Measurements from ENCODE around the gene EML6. TPM values are rescaled to one million over a fixed set of nuclear protein-coding genes. Genes with fewer than 3 reads are reported as not detected.

EML6 gene
- total RNA-seq, 1 donor from 2014 or later: 0.39 TPM

GRCh38 chr2:54791831-54792230, 68.4 kb downstream of the EML6 start:
- Histone ChIP-seq H3K4me2 (no peak overlapping the region), H3K4me1 (no peaks in the 10 kb centered on the region), H3F3A (ENCODE audit: low read depth) (no peaks in the 10 kb centered on the region), H3K9ac (no peak overlapping the region), H3K79me2 (ENCODE audit: low read depth) (no peaks in the 10 kb centered on the region), H3K27me3 (no peaks in the 10 kb centered on the region), H4K20me1 (ENCODE audit: low read depth) (no peaks in the 10 kb centered on the region), H2AFZ (replicated peaks) (no peak overlapping the region), H3K27ac (no peak overlapping the region), H3K36me3 (no peaks in the 10 kb centered on the region), H3K9me3 (ENCODE audit: low read depth) (no peaks in the 10 kb centered on the region), H3K4me3 (no peak overlapping the region)
- TF ChIP-seq EZH2 (IDR thresholded peaks at IDR 0.05): no peak
- no peak for TF ChIP-seq CTCF (IDR thresholded peaks at IDR 0.05)
- TF ChIP-seq EZH2phosphoT487 (IDR thresholded peaks at IDR 0.05): no peak
- Mint-ChIP-seq H3K4me1 (peaks cover 7% of the 10 kb centered on the region), H3K27ac (no peak overlapping the region), H3K4me3 (no peak overlapping the region), H3K36me3 (no peaks in the 10 kb centered on the region), H3K27me3 (ENCODE audit: insufficient read depth, low read depth) (peaks cover 3% of the 10 kb centered on the region), H3K9me3 (peaks cover 1% of the 10 kb centered on the region)
- no peak for DNase-seq (ENCODE audit: low spot score)

GRCh38 chr2:54797307-54797706, 73.8 kb downstream of the EML6 start:
- no peaks in the 10 kb centered on the region for H3K36me3 ChIP-seq
- H3K27ac Mint-ChIP-seq: no peak overlapping the region

GRCh38 chr2:54801352-54801751, 77.9 kb downstream of the EML6 start:
- no peak for TF ChIP-seq EZH2 (IDR thresholded peaks at IDR 0.05)
- no peak for TF ChIP-seq EZH2phosphoT487 (IDR thresholded peaks at IDR 0.05)
- TF ChIP-seq CTCF (IDR thresholded peaks at IDR 0.05): no peak
- no peaks in the 10 kb centered on the region for H4K20me1 ChIP-seq (ENCODE audit: low read depth)
- no peaks in the 10 kb centered on the region for H3K4me1 ChIP-seq
- Mint-ChIP-seq H3K9me3 (no peaks in the 10 kb centered on the region), H3K36me3 (no peaks in the 10 kb centered on the region), H3K4me3 (no peak overlapping the region), H3K27ac (no peak overlapping the region), H3K4me1 (peaks cover 7% of the 10 kb centered on the region), H3K27me3 (ENCODE audit: insufficient read depth, low read depth) (no peaks in the 10 kb centered on the region)
- no peaks in the 10 kb centered on the region for H3K27me3 ChIP-seq
- peaks cover 5% of the 10 kb centered on the region for H3K9me3 ChIP-seq (ENCODE audit: low read depth)
- H3F3A ChIP-seq (ENCODE audit: low read depth): no peaks in the 10 kb centered on the region
- no peaks in the 10 kb centered on the region for H3K36me3 ChIP-seq
- H2AFZ ChIP-seq (replicated peaks): no peak overlapping the region
- no peak overlapping the region for H3K27ac ChIP-seq
- DNase-seq (ENCODE audit: low spot score): no peak
- no peak overlapping the region for H3K4me2 ChIP-seq
- no peaks in the 10 kb centered on the region for H3K79me2 ChIP-seq (ENCODE audit: low read depth)
- H3K9ac ChIP-seq: no peak overlapping the region
- H3K4me3 ChIP-seq: no peak overlapping the region

More at GRCh38 chr2:54797307-54797706, 73.8 kb downstream of the EML6 start:
- Histone ChIP-seq H4K20me1 (ENCODE audit: low read depth) (no peaks in the 10 kb centered on the region), H3K27me3 (no peaks in the 10 kb centered on the region), H3K9ac (no peak overlapping the region), H2AFZ (replicated peaks) (no peak overlapping the region), H3K9me3 (ENCODE audit: low read depth) (no peaks in the 10 kb centered on the region), H3K79me2 (ENCODE audit: low read depth) (no peaks in the 10 kb centered on the region), H3K4me1 (no peaks in the 10 kb centered on the region), H3K27ac (no peak overlapping the region), H3K4me3 (no peak overlapping the region), H3K4me2 (no peak overlapping the region), H3F3A (ENCODE audit: low read depth) (no peaks in the 10 kb centered on the region)
- Mint-ChIP-seq H3K4me1 (peaks cover 14% of the 10 kb centered on the region), H3K36me3 (no peaks in the 10 kb centered on the region), H3K27me3 (ENCODE audit: insufficient read depth, low read depth) (peaks cover 3% of the 10 kb centered on the region), H3K4me3 (no peak overlapping the region), H3K9me3 (no peaks in the 10 kb centered on the region)
- TF ChIP-seq EZH2phosphoT487 (IDR thresholded peaks at IDR 0.05) (no peak), CTCF (IDR thresholded peaks at IDR 0.05) (no peak)
- no peak for DNase-seq (ENCODE audit: low spot score)
